SH-SY5Y (cell line): ENCODE measurements around the gene ELFN2.

Experiments used
- GATA2 ChIP-seq: IDR thresholded peaks from 2 replicates; pipeline ENCODE4 v1.6.1; 2011; ENCODE audit warnings: mild to moderate bottlenecking, low read depth, low read length
- GATA3 ChIP-seq: IDR thresholded peaks from 2 replicates; pipeline ENCODE4 v1.6.1; 2011; ENCODE audit warnings: low read depth, mild to moderate bottlenecking, low read length, moderate library complexity

DNA sequence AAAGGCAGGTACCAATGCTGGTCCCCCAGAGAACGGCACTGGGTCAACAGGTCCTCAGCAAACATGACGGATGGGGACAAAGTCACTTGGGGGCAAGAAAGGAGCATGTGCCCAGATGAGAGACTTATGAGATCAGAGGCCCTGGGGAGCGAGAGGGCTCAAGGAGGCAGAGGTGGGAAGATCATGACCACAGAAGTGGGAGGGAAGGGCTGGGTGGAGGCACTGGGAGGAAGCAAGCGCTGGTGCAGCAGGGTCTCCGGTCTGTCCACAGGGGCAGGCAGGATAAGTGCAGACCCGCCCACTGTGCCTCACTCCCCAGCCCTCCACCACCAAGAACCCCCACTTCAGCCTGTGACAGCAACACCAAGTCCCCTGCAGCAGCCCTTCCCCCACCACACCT, 10.9 kb downstream of the ELFN2 start:
- TF ChIP-seq GATA2 = no peak
- no peak for TF ChIP-seq GATA3
